A549 (cell line): ENCODE data around the gene MRPS18B. TPM values are rescaled to one million over a fixed set of nuclear protein-coding genes. Genes with fewer than 3 reads are reported as not detected.

Source experiments
- ATAC-seq, 2 experiments: fragments of 200-7000 bp in 1 of 2; fragments of >200 bp in 1 of 2; cut with Nextera tagmentation in 1 of 2; cut with Tn5 transposase in 1 of 2; 3 replicates each; pipeline versions ENCODE4 v1.8.0 to v1.9.1; 2018 to 2020; ENCODE audit warnings: mild to moderate bottlenecking in 1 of 2, moderate library complexity in 1 of 2
- CTCF ChIA-PET: fragments of 300-600 bp; sonication (Branson Sonifier 250); formaldehyde crosslinking; extraction: SDS; loops from one replicate; lab custom pipeline; 2021; ENCODE audit warnings: antibody characterized with exemption, inconsistent platforms; lab: Yijun Ruan, JAX
- POLR2A ChIA-PET: fragments of 350-600 bp; formaldehyde crosslinking; extraction: SDS; loops from one replicate; lab custom pipeline; 2021; ENCODE audit warnings: antibody characterized with exemption, inconsistent platforms; lab: Yijun Ruan, JAX
- DNase-seq, 2 experiments: peaks; one replicate each; pipeline versions ENCODE4 v3.0.0 to v3.0.0-alpha.2; 2011 to 2016; ENCODE audit warnings: low read depth in 1 of 2, low spot score in 1 of 2
- FAIRE-seq: peaks from 2 replicates; lab custom pipeline; 2011; peaks lifted over from hg19 to GRCh38; lab: Jason Lieb, UNC
- H3K27ac ChIP-seq, 2 experiments: fragments of >200 bp; sonication (Bioruptor Twin); formaldehyde crosslinking; 3 replicates each; pipeline ENCODE4 v1.5.1; 2016 to 2017
- H3K4me1 ChIP-seq: fragments of >200 bp; sonication (Bioruptor Twin); formaldehyde crosslinking; 3 replicates; pipeline ENCODE4 v1.6.1; 2016
- H3K4me2 ChIP-seq: fragments of >200 bp; sonication (Bioruptor Twin); formaldehyde crosslinking; 3 replicates; pipeline ENCODE4 v1.6.1; 2016
- H3K4me3 ChIP-seq: fragments of >200 bp; sonication (Bioruptor Twin); formaldehyde crosslinking; 3 replicates; pipeline ENCODE4 v1.5.1; 2016
- H3K9me3 ChIP-seq: fragments of >200 bp; sonication (Bioruptor Twin); formaldehyde crosslinking; 3 replicates; pipeline ENCODE4 v1.6.1; 2016
- BHLHE40 ChIP-seq: IDR thresholded peaks from 2 replicates; pipeline ENCODE4 v1.6.1; 2012; ENCODE audit warnings: low read depth, low read length, inconsistent platforms
- E2F6 ChIP-seq: IDR thresholded peaks from 2 replicates; pipeline ENCODE4 v1.6.1; 2012; ENCODE audit warnings: low read depth, borderline replicate concordance
- EHF ChIP-seq: fragments of 250-450 bp; sonication (Bioruptor Pico); IDR thresholded peaks from 2 replicates; pipeline ENCODE4 v1.5.0; 2020; ENCODE audit warnings: mild to moderate bottlenecking
- EHMT2 ChIP-seq: fragments of 200-600 bp; sonication (generic); IDR thresholded peaks from 2 replicates; pipeline ENCODE4 v1.6.1; 2016; ENCODE audit warnings: antibody characterized with exemption, low read depth, mild to moderate bottlenecking, moderate library complexity
- ESRRA ChIP-seq: fragments of 150-350 bp; IDR thresholded peaks from 2 replicates; pipeline ENCODE4 v1.6.1; 2014; ENCODE audit warnings: mild to moderate bottlenecking, low read length, borderline replicate concordance
- FOSB ChIP-seq: fragments of 250-450 bp; sonication (Bioruptor Pico); IDR thresholded peaks from 2 replicates; pipeline ENCODE4 v1.5.0; 2020; ENCODE audit warnings: mild to moderate bottlenecking, moderate library complexity
- FOXS1 ChIP-seq: fragments of 250-450 bp; sonication (Bioruptor Pico); IDR thresholded peaks from 2 replicates; pipeline ENCODE4 v1.5.0; 2020; ENCODE audit warnings: mild to moderate bottlenecking, moderate library complexity
- HDAC2 ChIP-seq: fragments of 200-600 bp; sonication (generic); IDR thresholded peaks from 2 replicates; pipeline ENCODE4 v1.6.1; 2016
- HOXB13 ChIP-seq: fragments of 250-450 bp; sonication (Bioruptor Pico); IDR thresholded peaks from 2 replicates; pipeline ENCODE4 v1.5.0; 2020; ENCODE audit warnings: low read depth, mild to moderate bottlenecking, moderate library complexity
- JUNB ChIP-seq: fragments of >200 bp; sonication (Bioruptor Twin); formaldehyde crosslinking; IDR thresholded peaks from 2 replicates; pipeline ENCODE4 v1.6.1; 2016
- MAFK ChIP-seq: fragments of 450-650 bp; IDR thresholded peaks from 2 replicates; pipeline ENCODE4 v1.6.1; 2014; ENCODE audit not compliant: partially characterized antibody
- NFE2L2 ChIP-seq: fragments of 150-350 bp; conservative IDR thresholded peaks from 2 replicates; pipeline ENCODE4 v1.6.1; 2014; ENCODE audit warnings: low read length
- NR3C1 ChIP-seq: fragments of >200 bp; sonication (Bioruptor Twin); formaldehyde crosslinking; IDR thresholded peaks from 3 replicates; pipeline ENCODE4 v1.6.1; 2017
- PBX3 ChIP-seq: IDR thresholded peaks from 2 replicates; pipeline ENCODE4 v1.6.1; 2012
- PHF8 ChIP-seq: fragments of 200-600 bp; sonication (generic); IDR thresholded peaks from 2 replicates; pipeline ENCODE4 v1.6.1; 2016; ENCODE audit warnings: low read depth, mild to moderate bottlenecking, antibody characterized with exemption, moderate library complexity, borderline replicate concordance
- POLR2A ChIP-seq: IDR thresholded peaks from 2 replicates; pipeline ENCODE4 v1.6.1; 2012; ENCODE audit warnings: mild to moderate bottlenecking, low read length
- POLR2AphosphoS2 ChIP-seq: conservative IDR thresholded peaks from 2 replicates; pipeline ENCODE4 v1.6.1; 2012; ENCODE audit warnings: low read length, improper control_type of control experiment, inconsistent platforms
- RAD21 ChIP-seq, 2 experiments: fragments of >200 bp in 1 of 2; sonication (Bioruptor Twin) in 1 of 2; formaldehyde crosslinking in 1 of 2; IDR thresholded peaks in 1 of 2; conservative IDR thresholded peaks in 1 of 2; 2 replicates in 1 of 2; 3 replicates in 1 of 2; pipeline ENCODE4 v1.6.1; 2012 to 2018; ENCODE audit warnings: inconsistent platforms in 1 of 2
- RCOR1 ChIP-seq: fragments of 150-350 bp; IDR thresholded peaks from 2 replicates; pipeline ENCODE4 v1.6.1; 2014; ENCODE audit warnings: antibody characterized with exemption, low read length, low read depth
- SMC3 ChIP-seq: fragments of >200 bp; sonication (Bioruptor Twin); formaldehyde crosslinking; IDR thresholded peaks from 3 replicates; pipeline ENCODE4 v1.6.1; 2018; ENCODE audit warnings: inconsistent platforms
- TFCP2L1 ChIP-seq: fragments of 250-450 bp; sonication (Bioruptor Pico); IDR thresholded peaks from 2 replicates; pipeline ENCODE4 v1.5.0; 2021; ENCODE audit warnings: mild to moderate bottlenecking
- USF2 ChIP-seq: fragments of 450-650 bp; IDR thresholded peaks from 2 replicates; pipeline ENCODE4 v1.6.1; 2014; ENCODE audit warnings: antibody characterized with exemption
- ZC3H11A ChIP-seq: fragments of 450-650 bp; IDR thresholded peaks from 2 replicates; pipeline ENCODE4 v1.6.1; 2014; ENCODE audit warnings: antibody characterized with exemption, mild to moderate bottlenecking
- ZFP36 ChIP-seq: fragments of 450-650 bp; IDR thresholded peaks from 2 replicates; pipeline ENCODE4 v1.6.1; 2014; ENCODE audit warnings: borderline replicate concordance; ENCODE audit not compliant: partially characterized antibody
- ZSCAN20 ChIP-seq: fragments of 250-450 bp; sonication (Bioruptor Pico); IDR thresholded peaks from 2 replicates; pipeline ENCODE4 v1.8.0; 2022; ENCODE audit warnings: mild to moderate bottlenecking, moderate library complexity
- WGBS: methylation state at CpG from one replicate; pipeline ENCODE4 v1.1.6; 2017; ENCODE audit errors: missing lambda C conversion rate; 5-methylcytosine and 5-hydroxymethylcytosine counted together
- polyA plus RNA-seq, 4 experiments: library from polyadenylated mRNA; depleted of rRNA in 3 of 4; stranded (reverse); fragments of >200 nt; fragmentation: RNase III in 1 of 4; extraction: RNeasy Plus Mini Kit Qiagen cat#74134 plus additional on column Dnase treatment in 1 of 4; gene quantifications; 2 replicates in 3 of 4; 3 replicates in 1 of 4; pipeline ENCODE4 v1.2.3, GENCODE V29; 2011 to 2017
- TF ChIP-seq, protein P1 (sequence below): fragments of >200 bp; sonication (Bioruptor Twin); formaldehyde crosslinking; IDR thresholded peaks from 3 replicates; pipeline ENCODE4 v1.5.1; 2016
- TF ChIP-seq, protein P2 (sequence below): fragments of 200-600 bp; sonication (generic); IDR thresholded peaks from 2 replicates; pipeline ENCODE4 v1.6.1; 2016; ENCODE audit warnings: antibody characterized with exemption, mild to moderate bottlenecking, moderate library complexity
- TF ChIP-seq, protein P3 (sequence below): fragments of 150-350 bp; IDR thresholded peaks from 2 replicates; pipeline ENCODE4 v1.6.1; 2014; ENCODE audit warnings: low read depth, mild to moderate bottlenecking, low read length
- TF ChIP-seq, protein P4 (sequence below): fragments of 250-450 bp; sonication (Bioruptor Pico); IDR thresholded peaks from 2 replicates; pipeline ENCODE4 v1.5.0; 2021; ENCODE audit warnings: mild to moderate bottlenecking, moderate library complexity, borderline replicate concordance

Gene MRPS18B
- polyA plus RNA-seq, 2 of the 4 experiments (the other 2 are of a cell fraction) = 85.3 to 91.1 TPM

GRCh38 chr6:30571075-30571761 lies 46.4 kb upstream of the MRPS18B start, which contains the start of gene ABCF1:
Gene ABCF1, plus strand, starts transcription at chr6:30571442. Its CDS starts 46 bp downstream, at chr6:30571488.
- peak; percentile 89 to 96 for DNase-seq
- Histone ChIP-seq H3K4me2 (peak within 1 kb of the TSS; percentile 92), H3K4me1 (peaks cover 14% of the 10 kb centered on the region), H3K9me3 (no peaks in the 10 kb centered on the region), H3K4me3 (peak within 1 kb of the TSS; percentile 52), H3K27ac (peak within 1 kb of the TSS; percentile 89 to 99)
- ATAC-seq = peak; percentile 95 to 97
- WGBS = under 1% methylated on average over 43 of the region's 59 CpGs
- ChIA-PET POLR2A (interaction anchor here (0.5 to 1.6 kb wide), 10 partner anchors 10 to 1103 kb away, joined by 3 to 15 read pairs (median 4); partner anchors contain the start of genes GNL1, MRPS18B and PRR3), CTCF (interaction anchor here (1.4 to 1.8 kb wide), 2 partner anchors 21 to 30 kb away, joined by 4 to 5 read pairs; no protein-coding TSS in a partner anchor)
- no peak for FAIRE-seq
- no peak for TF ChIP-seq HDAC2
- TF ChIP-seq EHMT2 = no peak
- TF ChIP-seq E2F6 = peak; percentile 93
- TF ChIP-seq MAFK = no peak
- TF ChIP-seq PHF8 = peak; percentile 79
- TF ChIP-seq POLR2A = peak; percentile 67
- no peak for TF ChIP-seq RAD21 (conservative IDR thresholded peaks at IDR 0.05 in 1 of 2, IDR thresholded peaks at IDR 0.05 in 1 of 2)
- TF ChIP-seq, protein P1, sequence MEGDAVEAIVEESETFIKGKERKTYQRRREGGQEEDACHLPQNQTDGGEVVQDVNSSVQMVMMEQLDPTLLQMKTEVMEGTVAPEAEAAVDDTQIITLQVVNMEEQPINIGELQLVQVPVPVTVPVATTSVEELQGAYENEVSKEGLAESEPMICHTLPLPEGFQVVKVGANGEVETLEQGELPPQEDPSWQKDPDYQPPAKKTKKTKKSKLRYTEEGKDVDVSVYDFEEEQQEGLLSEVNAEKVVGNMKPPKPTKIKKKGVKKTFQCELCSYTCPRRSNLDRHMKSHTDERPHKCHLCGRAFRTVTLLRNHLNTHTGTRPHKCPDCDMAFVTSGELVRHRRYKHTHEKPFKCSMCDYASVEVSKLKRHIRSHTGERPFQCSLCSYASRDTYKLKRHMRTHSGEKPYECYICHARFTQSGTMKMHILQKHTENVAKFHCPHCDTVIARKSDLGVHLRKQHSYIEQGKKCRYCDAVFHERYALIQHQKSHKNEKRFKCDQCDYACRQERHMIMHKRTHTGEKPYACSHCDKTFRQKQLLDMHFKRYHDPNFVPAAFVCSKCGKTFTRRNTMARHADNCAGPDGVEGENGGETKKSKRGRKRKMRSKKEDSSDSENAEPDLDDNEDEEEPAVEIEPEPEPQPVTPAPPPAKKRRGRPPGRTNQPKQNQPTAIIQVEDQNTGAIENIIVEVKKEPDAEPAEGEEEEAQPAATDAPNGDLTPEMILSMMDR = no peak
- TF ChIP-seq, protein P2, sequence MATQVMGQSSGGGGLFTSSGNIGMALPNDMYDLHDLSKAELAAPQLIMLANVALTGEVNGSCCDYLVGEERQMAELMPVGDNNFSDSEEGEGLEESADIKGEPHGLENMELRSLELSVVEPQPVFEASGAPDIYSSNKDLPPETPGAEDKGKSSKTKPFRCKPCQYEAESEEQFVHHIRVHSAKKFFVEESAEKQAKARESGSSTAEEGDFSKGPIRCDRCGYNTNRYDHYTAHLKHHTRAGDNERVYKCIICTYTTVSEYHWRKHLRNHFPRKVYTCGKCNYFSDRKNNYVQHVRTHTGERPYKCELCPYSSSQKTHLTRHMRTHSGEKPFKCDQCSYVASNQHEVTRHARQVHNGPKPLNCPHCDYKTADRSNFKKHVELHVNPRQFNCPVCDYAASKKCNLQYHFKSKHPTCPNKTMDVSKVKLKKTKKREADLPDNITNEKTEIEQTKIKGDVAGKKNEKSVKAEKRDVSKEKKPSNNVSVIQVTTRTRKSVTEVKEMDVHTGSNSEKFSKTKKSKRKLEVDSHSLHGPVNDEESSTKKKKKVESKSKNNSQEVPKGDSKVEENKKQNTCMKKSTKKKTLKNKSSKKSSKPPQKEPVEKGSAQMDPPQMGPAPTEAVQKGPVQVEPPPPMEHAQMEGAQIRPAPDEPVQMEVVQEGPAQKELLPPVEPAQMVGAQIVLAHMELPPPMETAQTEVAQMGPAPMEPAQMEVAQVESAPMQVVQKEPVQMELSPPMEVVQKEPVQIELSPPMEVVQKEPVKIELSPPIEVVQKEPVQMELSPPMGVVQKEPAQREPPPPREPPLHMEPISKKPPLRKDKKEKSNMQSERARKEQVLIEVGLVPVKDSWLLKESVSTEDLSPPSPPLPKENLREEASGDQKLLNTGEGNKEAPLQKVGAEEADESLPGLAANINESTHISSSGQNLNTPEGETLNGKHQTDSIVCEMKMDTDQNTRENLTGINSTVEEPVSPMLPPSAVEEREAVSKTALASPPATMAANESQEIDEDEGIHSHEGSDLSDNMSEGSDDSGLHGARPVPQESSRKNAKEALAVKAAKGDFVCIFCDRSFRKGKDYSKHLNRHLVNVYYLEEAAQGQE = peak; percentile 57
- TF ChIP-seq FOXS1 = no peak
- TF ChIP-seq, protein P3, sequence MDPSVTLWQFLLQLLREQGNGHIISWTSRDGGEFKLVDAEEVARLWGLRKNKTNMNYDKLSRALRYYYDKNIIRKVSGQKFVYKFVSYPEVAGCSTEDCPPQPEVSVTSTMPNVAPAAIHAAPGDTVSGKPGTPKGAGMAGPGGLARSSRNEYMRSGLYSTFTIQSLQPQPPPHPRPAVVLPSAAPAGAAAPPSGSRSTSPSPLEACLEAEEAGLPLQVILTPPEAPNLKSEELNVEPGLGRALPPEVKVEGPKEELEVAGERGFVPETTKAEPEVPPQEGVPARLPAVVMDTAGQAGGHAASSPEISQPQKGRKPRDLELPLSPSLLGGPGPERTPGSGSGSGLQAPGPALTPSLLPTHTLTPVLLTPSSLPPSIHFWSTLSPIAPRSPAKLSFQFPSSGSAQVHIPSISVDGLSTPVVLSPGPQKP = no peak
- no peak for TF ChIP-seq ZSCAN20
- TF ChIP-seq BHLHE40 = peak; percentile 99
- TF ChIP-seq PBX3 = 0 out of 2 replicates have a peak, but pooled peaks have one; percentile 31
- TF ChIP-seq TFCP2L1 (CRISPR knock-in tag) = no peak
- no peak for TF ChIP-seq NR3C1
- TF ChIP-seq, protein P4, sequence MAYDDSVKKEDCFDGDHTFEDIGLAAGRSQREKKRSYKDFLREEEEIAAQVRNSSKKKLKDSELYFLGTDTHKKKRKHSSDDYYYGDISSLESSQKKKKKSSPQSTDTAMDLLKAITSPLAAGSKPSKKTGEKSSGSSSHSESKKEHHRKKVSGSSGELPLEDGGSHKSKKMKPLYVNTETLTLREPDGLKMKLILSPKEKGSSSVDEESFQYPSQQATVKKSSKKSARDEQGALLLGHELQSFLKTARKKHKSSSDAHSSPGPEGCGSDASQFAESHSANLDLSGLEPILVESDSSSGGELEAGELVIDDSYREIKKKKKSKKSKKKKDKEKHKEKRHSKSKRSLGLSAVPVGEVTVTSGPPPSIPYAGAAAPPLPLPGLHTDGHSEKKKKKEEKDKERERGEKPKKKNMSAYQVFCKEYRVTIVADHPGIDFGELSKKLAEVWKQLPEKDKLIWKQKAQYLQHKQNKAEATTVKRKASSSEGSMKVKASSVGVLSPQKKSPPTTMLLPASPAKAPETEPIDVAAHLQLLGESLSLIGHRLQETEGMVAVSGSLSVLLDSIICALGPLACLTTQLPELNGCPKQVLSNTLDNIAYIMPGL (CRISPR knock-in tag) = 0 out of 2 replicates have a peak, but pooled peaks have one; percentile 21
- no peak for TF ChIP-seq NFE2L2
- no peak for TF ChIP-seq JUNB
- peak; percentile 37 for TF ChIP-seq USF2
- no peak for TF ChIP-seq EHF (CRISPR knock-in tag)
- no peak for TF ChIP-seq RCOR1
- TF ChIP-seq ZC3H11A = no peak
- TF ChIP-seq ESRRA = no peak
- TF ChIP-seq FOSB (CRISPR knock-in tag) = no peak
- no peak for TF ChIP-seq ZFP36
- no peak for TF ChIP-seq POLR2AphosphoS2
- TF ChIP-seq SMC3 = no peak
- TF ChIP-seq HOXB13 (CRISPR knock-in tag) = no peak
